SK-N-SH (cell line): ENCODE data around the gene ARHGEF7.

Experiments
- CHD2 ChIP-seq: fragments of 150-350 bp; IDR thresholded peaks from 2 replicates; pipeline ENCODE4 v1.6.1; 2018; ENCODE audit warnings: low read length; ENCODE audit not compliant: partially characterized antibody
- ELF1 ChIP-seq: IDR thresholded peaks from 2 replicates; pipeline ENCODE4 v1.4.0; 2012
- MXI1 ChIP-seq: IDR thresholded peaks from 2 replicates; pipeline ENCODE4 v1.6.1; 2012; ENCODE audit warnings: mild to moderate bottlenecking, low read depth, low read length, improper control_type of control experiment
- POLR2AphosphoS5 ChIP-seq: IDR thresholded peaks from 2 replicates; pipeline ENCODE4 v1.6.1; 2012; ENCODE audit warnings: low read depth, low read length
- REST ChIP-seq: IDR thresholded peaks from 2 replicates; pipeline ENCODE4 v1.6.1; 2012; ENCODE audit warnings: mild to moderate bottlenecking, low read depth, low read length, moderate library complexity
- SIN3A ChIP-seq: IDR thresholded peaks from 2 replicates; pipeline ENCODE4 v1.6.1; 2012; ENCODE audit warnings: low read depth, mild to moderate bottlenecking, low read length, moderate library complexity, borderline replicate concordance
- SMC3 ChIP-seq: IDR thresholded peaks from 2 replicates; pipeline ENCODE4 v1.6.1; 2012; ENCODE audit warnings: low read depth, low read length, improper control_type of control experiment
- TEAD4 ChIP-seq: IDR thresholded peaks from 2 replicates; pipeline ENCODE4 v1.4.0; 2012; ENCODE audit warnings: mild to moderate bottlenecking, borderline replicate concordance; ENCODE audit not compliant: insufficient read depth
- TF ChIP-seq, protein P1 (sequence below): IDR thresholded peaks from 2 replicates; pipeline ENCODE4 v1.4.0; 2012; ENCODE audit warnings: low read depth
- TF ChIP-seq, protein P2 (sequence below): fragments of 200-600 bp; sonication (generic); IDR thresholded peaks from 2 replicates; pipeline ENCODE4 v1.6.1; 2017; ENCODE audit warnings: antibody characterized with exemption, mild to moderate bottlenecking, moderate library complexity
- TF ChIP-seq, protein P3 (sequence below): IDR thresholded peaks from 2 replicates; pipeline ENCODE4 v1.4.0; 2012; ENCODE audit warnings: low read depth, borderline replicate concordance

DNA sequence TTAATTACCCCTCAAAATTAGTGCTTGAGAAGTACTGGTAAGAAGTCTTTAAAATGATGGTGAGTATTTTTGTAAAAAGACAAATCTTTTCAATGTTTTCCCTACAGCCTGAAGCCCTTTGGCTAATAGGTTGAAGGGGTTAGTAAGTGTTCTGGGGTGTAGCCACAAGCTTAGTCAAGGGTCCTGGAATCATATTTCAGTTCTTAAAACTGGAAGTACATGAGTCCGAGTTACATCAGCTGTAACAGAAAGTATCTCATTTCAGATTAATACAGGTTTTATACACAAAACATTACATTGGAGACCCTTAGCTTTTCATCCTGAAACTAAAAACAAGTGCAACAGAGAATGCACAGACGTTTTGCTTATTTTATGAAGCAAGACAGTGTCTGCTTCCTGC lies 152.7 kb downstream of the ARHGEF7 start:
- TF ChIP-seq REST (no peak), MXI1 (no peak), CHD2 (no peak), SIN3A (no peak), ELF1 (no peak), SMC3 (no peak), POLR2AphosphoS5 (no peak), TEAD4 (no peak)
- TF ChIP-seq, protein P1, sequence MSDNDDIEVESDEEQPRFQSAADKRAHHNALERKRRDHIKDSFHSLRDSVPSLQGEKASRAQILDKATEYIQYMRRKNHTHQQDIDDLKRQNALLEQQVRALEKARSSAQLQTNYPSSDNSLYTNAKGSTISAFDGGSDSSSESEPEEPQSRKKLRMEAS = no peak
- TF ChIP-seq, protein P2, sequence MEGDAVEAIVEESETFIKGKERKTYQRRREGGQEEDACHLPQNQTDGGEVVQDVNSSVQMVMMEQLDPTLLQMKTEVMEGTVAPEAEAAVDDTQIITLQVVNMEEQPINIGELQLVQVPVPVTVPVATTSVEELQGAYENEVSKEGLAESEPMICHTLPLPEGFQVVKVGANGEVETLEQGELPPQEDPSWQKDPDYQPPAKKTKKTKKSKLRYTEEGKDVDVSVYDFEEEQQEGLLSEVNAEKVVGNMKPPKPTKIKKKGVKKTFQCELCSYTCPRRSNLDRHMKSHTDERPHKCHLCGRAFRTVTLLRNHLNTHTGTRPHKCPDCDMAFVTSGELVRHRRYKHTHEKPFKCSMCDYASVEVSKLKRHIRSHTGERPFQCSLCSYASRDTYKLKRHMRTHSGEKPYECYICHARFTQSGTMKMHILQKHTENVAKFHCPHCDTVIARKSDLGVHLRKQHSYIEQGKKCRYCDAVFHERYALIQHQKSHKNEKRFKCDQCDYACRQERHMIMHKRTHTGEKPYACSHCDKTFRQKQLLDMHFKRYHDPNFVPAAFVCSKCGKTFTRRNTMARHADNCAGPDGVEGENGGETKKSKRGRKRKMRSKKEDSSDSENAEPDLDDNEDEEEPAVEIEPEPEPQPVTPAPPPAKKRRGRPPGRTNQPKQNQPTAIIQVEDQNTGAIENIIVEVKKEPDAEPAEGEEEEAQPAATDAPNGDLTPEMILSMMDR = no peak
- TF ChIP-seq, protein P3, sequence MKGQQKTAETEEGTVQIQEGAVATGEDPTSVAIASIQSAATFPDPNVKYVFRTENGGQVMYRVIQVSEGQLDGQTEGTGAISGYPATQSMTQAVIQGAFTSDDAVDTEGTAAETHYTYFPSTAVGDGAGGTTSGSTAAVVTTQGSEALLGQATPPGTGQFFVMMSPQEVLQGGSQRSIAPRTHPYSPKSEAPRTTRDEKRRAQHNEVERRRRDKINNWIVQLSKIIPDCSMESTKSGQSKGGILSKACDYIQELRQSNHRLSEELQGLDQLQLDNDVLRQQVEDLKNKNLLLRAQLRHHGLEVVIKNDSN = no peak
